SU-DHL-6 (cell line): ENCODE results near the gene DENND2A.

Source experiments
- H2AFZ ChIP-seq: fragments of 200-600 bp; sonication (generic); 2 replicates; pipeline ENCODE4 v1.6.1; 2014; ENCODE audit warnings: low read depth, mild to moderate bottlenecking, moderate library complexity, mixed read lengths, antibody characterized with exemption, low read length; ENCODE audit not compliant: severe bottlenecking
- H3F3A ChIP-seq: fragments of 200-600 bp; shearing (Covaris generic); 2 replicates; pipeline ENCODE4 v1.6.0; 2016; ENCODE audit warnings: antibody characterized with exemption, mild to moderate bottlenecking; ENCODE audit not compliant: insufficient read depth
- H3K27ac ChIP-seq: fragments of 200-600 bp; sonication (generic); 2 replicates; pipeline ENCODE4 v1.5.1; 2016; ENCODE audit warnings: low read depth, mild to moderate bottlenecking, low read length, moderate library complexity, mixed read lengths
- H3K27me3 ChIP-seq: fragments of 200-600 bp; sonication (generic), shearing (Covaris generic); 2 replicates; pipeline ENCODE4 v1.6.0; 2014; ENCODE audit warnings: mild to moderate bottlenecking, low read length
- H3K36me3 ChIP-seq: fragments of 200-600 bp; sonication (generic); 2 replicates; pipeline ENCODE4 v1.6.1; 2014; ENCODE audit warnings: mild to moderate bottlenecking, low read length, mixed read lengths
- H3K4me2 ChIP-seq: fragments of 300-600, 200-600 bp; shearing (Covaris generic), sonication (generic); 2 replicates; pipeline ENCODE4 v1.6.0; 2014; ENCODE audit warnings: low read length, low read depth, mild to moderate bottlenecking; ENCODE audit not compliant: poor library complexity, severe bottlenecking
- H3K4me3 ChIP-seq: fragments of 200-600 bp; sonication (generic); 2 replicates; pipeline ENCODE4 v1.5.1; 2014; ENCODE audit warnings: antibody characterized with exemption, low read length, mild to moderate bottlenecking, mixed read lengths; ENCODE audit not compliant: insufficient read depth, poor library complexity, severe bottlenecking
- H3K79me2 ChIP-seq: fragments of 200-600 bp; sonication (generic); 2 replicates; pipeline ENCODE4 v1.6.1; 2014; ENCODE audit warnings: mild to moderate bottlenecking, low read length, moderate library complexity; ENCODE audit not compliant: insufficient read depth
- H3K9ac ChIP-seq: fragments of 200-600 bp; sonication (generic); 2 replicates; pipeline ENCODE4 v1.7.0; 2014; ENCODE audit warnings: mild to moderate bottlenecking, low read length
- H3K9me2 ChIP-seq: fragments of 200-600 bp; sonication (generic); replicated peaks from 2 replicates; pipeline ENCODE4 v1.6.1; 2014; ENCODE audit warnings: low read length; ENCODE audit not compliant: insufficient read depth
- H3K9me3 ChIP-seq: fragments of 200-600 bp; sonication (generic); 2 replicates; pipeline ENCODE4 v1.6.1; 2014; ENCODE audit warnings: low read length, mixed read lengths; ENCODE audit not compliant: insufficient read depth
- H4K20me1 ChIP-seq: fragments of 200-600 bp; sonication (generic); 2 replicates; pipeline ENCODE4 v1.6.1; 2014; ENCODE audit warnings: low read depth, mild to moderate bottlenecking, antibody characterized with exemption, low read length, moderate library complexity, mixed read lengths
- EZH2phosphoT487 ChIP-seq: fragments of 200-600 bp; sonication (generic), shearing (Covaris generic); conservative IDR thresholded peaks from 2 replicates; pipeline ENCODE4 v1.6.1; 2018; ENCODE audit warnings: mild to moderate bottlenecking, antibody characterized with exemption, low read length, moderate library complexity, mixed read lengths
- TF ChIP-seq, protein P1 (sequence below): fragments of 200-600 bp; sonication (generic); IDR thresholded peaks from one replicate; pipeline ENCODE4 v1.5.1; 2017; ENCODE audit warnings: antibody characterized with exemption, mild to moderate bottlenecking, low read length, moderate library complexity; ENCODE audit not compliant: insufficient read depth, poor library complexity, severe bottlenecking

Gene DENND2A

DNA sequence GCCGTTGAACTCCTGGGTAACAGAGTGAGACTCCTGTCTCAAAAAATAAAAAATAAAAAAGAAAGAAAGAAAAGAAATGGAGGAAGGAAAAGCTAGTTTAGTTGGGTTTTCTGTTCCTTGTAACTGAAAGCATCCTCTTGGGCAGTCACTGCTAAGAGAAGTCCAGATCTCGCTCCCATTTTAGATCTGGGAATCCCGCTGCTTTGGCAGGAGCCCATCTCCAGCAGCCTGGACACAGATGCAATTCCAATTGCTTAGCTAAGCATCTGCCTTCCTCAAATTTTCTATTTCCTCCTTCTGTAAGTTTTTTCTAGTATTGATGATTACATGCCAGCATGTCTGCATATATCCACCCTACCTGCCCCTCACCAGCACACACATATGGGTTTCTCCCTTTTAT lies 54.1 kb downstream of the DENND2A start:
- Histone ChIP-seq H4K20me1 (no peaks in the 10 kb centered on the region), H3K9me2 (no peaks in the 10 kb centered on the region), H3K9me3 (no peaks in the 10 kb centered on the region), H3K4me2 (no peak overlapping the region), H2AFZ (no peak overlapping the region), H3K36me3 (no peaks in the 10 kb centered on the region), H3K27ac (no peak overlapping the region), H3F3A (no peaks in the 10 kb centered on the region), H3K27me3 (no peaks in the 10 kb centered on the region), H3K79me2 (no peaks in the 10 kb centered on the region), H3K9ac (no peak overlapping the region), H3K4me3 (no peak overlapping the region)
- TF ChIP-seq EZH2phosphoT487, result no peak
- TF ChIP-seq, protein P1, sequence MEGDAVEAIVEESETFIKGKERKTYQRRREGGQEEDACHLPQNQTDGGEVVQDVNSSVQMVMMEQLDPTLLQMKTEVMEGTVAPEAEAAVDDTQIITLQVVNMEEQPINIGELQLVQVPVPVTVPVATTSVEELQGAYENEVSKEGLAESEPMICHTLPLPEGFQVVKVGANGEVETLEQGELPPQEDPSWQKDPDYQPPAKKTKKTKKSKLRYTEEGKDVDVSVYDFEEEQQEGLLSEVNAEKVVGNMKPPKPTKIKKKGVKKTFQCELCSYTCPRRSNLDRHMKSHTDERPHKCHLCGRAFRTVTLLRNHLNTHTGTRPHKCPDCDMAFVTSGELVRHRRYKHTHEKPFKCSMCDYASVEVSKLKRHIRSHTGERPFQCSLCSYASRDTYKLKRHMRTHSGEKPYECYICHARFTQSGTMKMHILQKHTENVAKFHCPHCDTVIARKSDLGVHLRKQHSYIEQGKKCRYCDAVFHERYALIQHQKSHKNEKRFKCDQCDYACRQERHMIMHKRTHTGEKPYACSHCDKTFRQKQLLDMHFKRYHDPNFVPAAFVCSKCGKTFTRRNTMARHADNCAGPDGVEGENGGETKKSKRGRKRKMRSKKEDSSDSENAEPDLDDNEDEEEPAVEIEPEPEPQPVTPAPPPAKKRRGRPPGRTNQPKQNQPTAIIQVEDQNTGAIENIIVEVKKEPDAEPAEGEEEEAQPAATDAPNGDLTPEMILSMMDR, result no peak

DNA sequence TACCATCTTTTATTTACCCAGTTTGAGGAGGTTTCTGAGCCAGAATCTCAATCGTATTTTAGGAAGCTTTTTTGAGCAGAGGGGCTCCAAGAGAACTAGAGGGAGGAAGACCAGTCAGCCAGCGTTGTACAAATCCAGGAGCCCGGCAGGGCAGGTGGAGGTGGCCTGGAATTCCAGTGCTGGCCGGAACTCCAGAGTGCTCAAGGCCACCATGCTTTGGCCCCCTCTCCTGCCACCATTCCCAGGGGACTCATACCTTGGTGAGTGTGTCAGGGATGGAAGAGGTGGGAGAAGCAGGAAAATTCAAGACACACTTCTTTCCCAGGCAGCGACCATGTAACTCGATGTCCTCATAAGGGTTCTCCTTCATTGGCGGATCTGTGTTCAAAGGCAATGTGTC lies 55.3 kb downstream of the DENND2A start:
- H3K36me3 ChIP-seq, result no peaks in the 10 kb centered on the region
- H3K9me2 ChIP-seq, result no peaks in the 10 kb centered on the region
- H3K9me3 ChIP-seq, result no peaks in the 10 kb centered on the region
- H3K4me3 ChIP-seq, result no peak overlapping the region
- no peak overlapping the region for H3K9ac ChIP-seq
- H3K79me2 ChIP-seq, result no peaks in the 10 kb centered on the region
- H3K27ac ChIP-seq, result no peak overlapping the region
- H2AFZ ChIP-seq, result no peak overlapping the region
- no peak for TF ChIP-seq EZH2phosphoT487
- TF ChIP-seq, protein P1, result no peak
- H4K20me1 ChIP-seq, result no peaks in the 10 kb centered on the region
- H3K27me3 ChIP-seq, result no peaks in the 10 kb centered on the region
- H3K4me2 ChIP-seq, result no peak overlapping the region
- H3F3A ChIP-seq, result no peaks in the 10 kb centered on the region

DNA sequence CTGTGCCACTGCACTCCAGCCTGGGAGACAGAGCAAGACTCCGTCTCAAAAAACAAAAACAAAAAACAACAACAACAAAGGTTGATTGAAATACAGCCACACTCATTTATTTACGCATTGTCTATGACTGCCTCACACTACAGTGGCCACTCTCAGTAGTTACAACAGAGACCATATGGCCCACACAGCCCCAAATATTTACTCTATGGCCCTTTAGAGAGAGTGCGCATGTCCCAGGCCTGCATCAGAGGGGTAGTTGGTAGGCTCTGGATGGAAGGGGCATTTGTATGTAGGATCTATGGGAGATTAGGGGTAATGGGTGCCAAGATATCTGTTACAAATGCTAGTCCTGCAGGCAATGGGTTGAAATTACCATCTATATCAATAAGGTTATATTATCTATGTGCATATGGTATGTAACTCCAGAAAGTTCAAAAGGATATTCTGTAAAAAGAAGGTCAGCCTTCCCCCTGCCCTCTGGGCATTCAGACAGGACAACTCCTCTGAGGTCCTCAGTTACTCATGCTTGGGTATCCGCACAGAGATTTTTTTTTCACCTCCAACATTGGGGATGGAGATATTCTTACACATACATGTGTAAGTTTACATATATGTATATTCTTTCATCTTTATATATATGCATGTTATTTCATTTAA lies 56.3 kb downstream of the DENND2A start:
- TF ChIP-seq, protein P1, result no peak
- TF ChIP-seq EZH2phosphoT487, result no peak
- Histone ChIP-seq H3K36me3 (no peaks in the 10 kb centered on the region), H3F3A (no peaks in the 10 kb centered on the region), H2AFZ (no peak overlapping the region), H4K20me1 (no peaks in the 10 kb centered on the region), H3K9me2 (no peaks in the 10 kb centered on the region), H3K79me2 (no peaks in the 10 kb centered on the region), H3K4me2 (no peak overlapping the region), H3K27me3 (no peaks in the 10 kb centered on the region), H3K9me3 (no peaks in the 10 kb centered on the region), H3K9ac (no peak overlapping the region), H3K27ac (no peak overlapping the region), H3K4me3 (no peak overlapping the region)
